ENCODE measurements around the gene SOS1. TPM values are rescaled to one million over a fixed set of nuclear protein-coding genes. Genes with fewer than 3 reads are reported as not detected.

The SOS1 gene
- total and polyA plus RNA-seq, 2 of the 13 experiments (the other 11 are each of a cell fraction or from before 2014, with no cell fraction given): 20.8 to 60.4 TPM

- TF ChIP-seq ZBTB33 (CRISPR knock-in tag; IDR thresholded peaks at IDR 0.05) (no peak), FOXO4 (CRISPR knock-in tag; conservative IDR thresholded peaks at IDR 0.05) (peak; percentile 99; the same call in 1 of the 2 replicates), ZNF614 (CRISPR knock-in tag; IDR thresholded peaks at IDR 0.05; ENCODE audit: borderline replicate concordance) (no peak), ZHX2 (IDR thresholded peaks at IDR 0.05; ENCODE audit: low read depth) (0 out of 2 replicates have a peak, but pooled peaks have one; percentile 20), ZHX2 (CRISPR knock-in tag; IDR thresholded peaks at IDR 0.05; ENCODE audit: borderline replicate concordance) (no peak), ZNF609 (CRISPR knock-in tag; IDR thresholded peaks at IDR 0.05; ENCODE audit: borderline replicate concordance) (no peak), ZBTB4 (CRISPR knock-in tag; IDR thresholded peaks at IDR 0.05; ENCODE audit: borderline replicate concordance) (0 out of 2 replicates have a peak, but pooled peaks have one; percentile 12), MEIS2 (CRISPR knock-in tag; IDR thresholded peaks at IDR 0.05) (no peak), CCDC6 (CRISPR knock-in tag; IDR thresholded peaks at IDR 0.05) (peak; percentile 61; the same call in 1 of the 2 replicates), ZC3H4 (CRISPR knock-in tag; IDR thresholded peaks at IDR 0.05; ENCODE audit: borderline replicate concordance) (peak; percentile 92)
These were observed 2.7 kb upstream of the SOS1 start (continued) for GRCh38 chr2:39123436-39123999.

All from HepG2 (cell line).